Urothelium cell line (cell line): ENCODE results near the gene HTR3E.
"Not testable (repeated sequence)": the region's sequence is repeated elsewhere in the genome, so short reads cannot be mapped to it uniquely, and the experiment has no call there.

Experiments used
- DNase-seq: peaks from one replicate; pipeline ENCODE4 v3.0.0; 2011; ENCODE audit warnings: low spot score, mixed read lengths
- FAIRE-seq: peaks from 2 replicates; lab custom pipeline; 2011; peaks lifted over from hg19 to GRCh38; lab: Jason Lieb, UNC

Gene HTR3E

GRCh38 chr3:184099806-184100686 is 3.2 kb downstream of the HTR3E start:
- DNase-seq = no peak

DNA sequence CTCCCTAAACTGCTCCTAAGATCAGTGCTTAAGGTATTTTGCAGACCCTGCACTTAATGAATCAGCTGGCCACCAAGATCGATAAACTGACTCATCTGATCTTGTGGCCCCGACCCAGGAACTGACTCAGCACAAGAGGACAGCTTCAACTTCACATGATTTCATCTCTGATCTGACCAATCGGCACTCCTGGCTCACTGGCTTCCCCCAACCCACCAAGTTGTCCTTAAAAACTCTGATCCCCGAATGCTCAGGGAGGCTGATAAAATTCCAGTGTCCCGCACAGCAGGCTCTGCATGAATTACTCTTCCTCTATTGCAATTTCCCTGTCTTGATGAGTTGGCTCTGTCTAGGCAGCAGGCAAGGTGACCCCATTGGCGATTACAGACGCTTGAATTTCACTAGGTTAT is 13.5 kb downstream of the HTR3E start:
- DNase-seq (no peak), FAIRE-seq (peak; percentile 9)

More at GRCh38 chr3:184099806-184100686, 3.2 kb downstream of the HTR3E start:
- FAIRE-seq = no peak

DNA sequence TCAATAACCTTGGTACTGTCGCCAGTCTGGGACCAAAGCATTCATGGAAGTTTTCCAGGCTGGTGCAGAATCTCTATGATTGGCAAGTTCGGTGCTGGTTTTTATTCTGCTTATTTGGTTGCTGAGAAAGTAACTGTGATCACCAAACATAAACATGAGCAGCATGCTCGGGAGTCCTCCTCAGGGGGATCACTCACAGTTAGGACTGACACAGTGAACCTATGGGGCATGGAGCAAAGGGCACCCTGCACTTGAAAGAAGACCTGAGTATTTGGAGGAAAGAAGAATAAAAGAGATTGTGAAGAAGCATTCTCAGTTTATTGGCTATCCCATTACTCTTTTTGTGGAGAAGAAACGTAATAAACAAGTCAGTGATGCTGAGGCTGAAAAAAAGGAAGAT is 19.2 kb downstream of the HTR3E start:
- no peak for FAIRE-seq

DNA sequence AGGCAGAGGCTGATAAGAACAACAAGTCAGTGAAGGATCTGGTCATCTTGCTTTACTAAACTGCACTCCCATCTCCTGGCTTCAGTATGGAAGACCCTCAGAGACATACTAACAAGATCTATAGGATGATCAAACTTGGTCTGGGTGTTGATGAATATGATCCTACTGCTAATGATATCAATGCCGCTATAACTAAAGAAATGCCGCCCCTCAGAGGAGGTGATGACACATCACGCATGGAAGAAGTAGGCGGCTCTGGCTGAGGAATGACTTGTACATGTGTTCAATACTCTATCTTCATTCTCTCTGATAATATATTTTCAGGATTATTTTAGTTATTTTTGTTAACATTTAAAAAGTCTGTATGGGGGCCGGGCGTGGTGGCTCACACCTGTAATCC is 20.8 kb downstream of the HTR3E start:
- FAIRE-seq = no peak
- no peak for DNase-seq

More for the DNA sequence above, 19.2 kb downstream of the HTR3E start:
- DNase-seq = no peak

DNA sequence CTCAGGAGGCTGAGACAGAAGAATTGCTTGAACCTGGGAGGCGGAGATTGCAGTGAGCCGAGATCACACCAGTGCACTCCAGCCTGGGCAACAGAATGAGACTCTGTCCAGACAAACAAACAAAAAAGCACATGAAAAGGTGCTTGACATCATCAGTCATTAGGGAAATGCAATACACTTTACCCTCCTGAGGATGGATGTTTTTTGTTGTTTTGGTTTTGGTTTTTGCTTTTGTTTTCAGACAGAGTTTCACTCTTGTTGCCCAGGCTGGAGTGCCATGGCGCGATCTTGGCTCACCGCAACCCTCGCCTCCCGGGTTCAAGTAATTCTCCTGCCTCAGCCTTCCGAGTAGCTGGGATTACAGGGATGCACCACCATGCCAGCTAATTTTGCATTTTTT is 24.2 kb downstream of the HTR3E start:
- FAIRE-seq, DNase-seq: not testable (repeated sequence)

GRCh38 chr3:184126006-184126405 is 29.1 kb downstream of the HTR3E start:
- DNase-seq (no peak), FAIRE-seq (no peak)

DNA sequence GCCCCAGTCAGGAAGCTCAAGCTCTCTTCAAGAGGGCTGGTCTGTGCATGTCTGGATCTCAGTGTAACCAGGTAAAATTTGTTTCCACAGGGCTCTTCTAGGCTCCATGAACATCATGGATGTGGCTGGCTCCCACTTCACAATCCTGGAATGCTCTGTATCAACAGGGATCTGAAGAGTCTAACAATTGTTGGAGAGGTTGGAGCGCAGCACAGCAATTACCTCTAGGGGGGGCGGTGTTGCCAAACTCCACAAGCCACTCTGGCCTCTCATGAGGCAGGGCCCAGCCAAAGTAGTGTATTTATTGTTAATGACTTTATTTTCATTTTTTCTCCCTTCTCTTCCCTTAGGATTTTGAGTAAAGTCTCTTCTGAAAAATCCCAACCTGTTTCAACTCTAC is 32.1 kb downstream of the HTR3E start:
- peak; percentile 23 for DNase-seq
- no peak for FAIRE-seq

GRCh38 chr3:184132945-184133344 is 36.1 kb downstream of the HTR3E start:
- FAIRE-seq = no peak
- no peak for DNase-seq

- DNase-seq (peak; percentile 87), FAIRE-seq (no peak)
Measured at GRCh38 chr3:184133840-184134745, 37.2 kb downstream of the HTR3E start.

DNA sequence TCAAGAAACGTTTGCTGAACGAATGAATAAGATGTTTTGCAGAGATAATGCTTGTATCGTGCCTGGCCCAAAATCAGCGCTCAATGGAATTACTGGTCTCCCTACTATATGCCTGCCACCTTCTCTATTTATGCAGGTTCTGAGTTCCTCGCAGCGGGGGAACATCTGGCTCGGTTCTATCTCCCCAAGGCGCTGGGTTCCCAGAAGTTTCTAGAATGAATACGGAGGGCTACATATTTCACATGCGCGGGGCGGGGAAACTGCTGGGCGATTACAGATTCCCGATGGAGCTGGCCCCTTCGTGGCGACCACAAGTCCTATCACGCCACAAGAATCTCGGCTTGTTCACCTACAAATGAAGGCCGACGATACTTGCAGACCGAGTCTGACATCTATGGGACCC is 37.9 kb downstream of the HTR3E start:
- DNase-seq (no peak), FAIRE-seq (no peak)

DNA sequence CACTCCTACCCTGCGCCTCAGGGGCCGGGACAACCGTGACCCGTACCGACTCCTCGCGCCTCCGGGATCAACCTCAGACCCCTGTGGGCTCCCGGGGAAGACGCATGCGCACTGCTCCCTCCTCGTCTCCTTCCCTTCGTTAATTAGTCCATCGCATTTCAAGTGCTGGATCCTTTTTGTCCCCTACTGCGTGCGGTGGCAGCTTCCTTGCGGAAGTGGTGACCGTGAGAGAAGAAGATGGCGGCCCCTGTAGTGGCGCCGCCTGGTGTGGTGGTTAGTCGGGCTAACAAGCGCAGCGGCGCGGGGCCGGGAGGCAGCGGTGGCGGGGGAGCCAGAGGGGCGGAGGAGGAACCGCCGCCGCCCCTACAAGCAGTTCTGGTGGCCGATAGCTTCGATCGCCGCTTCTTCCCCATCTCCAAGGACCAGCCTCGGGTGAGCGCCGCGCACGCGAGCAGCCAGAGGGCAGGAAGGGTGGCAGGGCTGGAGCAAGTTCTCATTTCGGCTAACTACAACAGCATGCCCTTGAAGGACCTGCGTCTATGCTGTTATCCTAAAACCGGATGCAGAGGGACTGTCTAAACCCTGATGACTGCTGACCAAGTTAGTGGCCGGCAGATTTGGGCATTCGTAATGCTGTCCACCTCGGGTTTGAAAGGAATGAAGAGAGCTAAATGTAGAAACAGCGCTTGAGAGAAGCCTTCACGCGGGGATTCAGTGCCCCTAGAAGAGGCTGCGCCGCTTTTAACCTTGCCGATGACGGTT is 38.5 kb downstream of the HTR3E start, which contains the start of gene EIF2B5:
TSS of gene EIF2B5 (plus strand) at position 210 of the 762 bp plus-strand sequence. CDS start at position 238, 28 bp downstream.
- peak; percentile 92 for DNase-seq
- FAIRE-seq = peak; percentile 67

- DNase-seq = no peak
- FAIRE-seq = no peak
Measured at GRCh38 chr3:184135911-184136260, 39.0 kb downstream of the HTR3E start.

DNA sequence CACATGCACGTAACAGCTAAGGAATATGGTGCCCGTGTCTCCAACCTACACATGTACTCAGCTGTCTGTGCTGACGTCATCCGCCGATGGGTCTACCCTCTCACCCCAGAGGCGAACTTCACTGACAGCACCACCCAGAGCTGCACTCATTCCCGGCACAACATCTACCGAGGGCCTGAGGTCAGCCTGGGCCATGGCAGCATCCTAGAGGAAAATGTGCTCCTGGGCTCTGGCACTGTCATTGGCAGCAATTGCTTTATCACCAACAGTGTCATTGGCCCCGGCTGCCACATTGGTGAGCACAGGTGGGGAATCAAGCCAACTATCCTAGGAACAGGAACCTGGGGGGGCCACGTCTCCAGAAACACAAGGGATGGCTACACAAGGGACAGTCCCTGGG is 43.6 kb downstream of the HTR3E start:
- FAIRE-seq = peak; percentile 50
- no peak for DNase-seq

DNA sequence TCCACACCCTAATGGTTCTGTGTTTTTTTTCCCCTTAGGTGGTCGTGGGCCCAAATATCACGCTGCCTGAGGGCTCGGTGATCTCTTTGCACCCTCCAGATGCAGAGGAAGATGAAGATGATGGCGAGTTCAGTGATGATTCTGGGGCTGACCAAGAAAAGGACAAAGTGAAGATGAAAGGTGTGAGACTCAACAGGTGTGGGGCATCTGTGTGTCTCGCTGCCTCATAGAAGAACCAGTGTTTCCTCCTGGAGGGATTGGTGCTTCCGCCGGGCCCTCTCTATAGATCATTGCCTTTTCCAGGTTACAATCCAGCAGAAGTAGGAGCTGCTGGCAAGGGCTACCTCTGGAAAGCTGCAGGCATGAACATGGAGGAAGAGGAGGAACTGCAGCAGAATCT is 45.3 kb downstream of the HTR3E start:
- FAIRE-seq = no peak

DNA sequence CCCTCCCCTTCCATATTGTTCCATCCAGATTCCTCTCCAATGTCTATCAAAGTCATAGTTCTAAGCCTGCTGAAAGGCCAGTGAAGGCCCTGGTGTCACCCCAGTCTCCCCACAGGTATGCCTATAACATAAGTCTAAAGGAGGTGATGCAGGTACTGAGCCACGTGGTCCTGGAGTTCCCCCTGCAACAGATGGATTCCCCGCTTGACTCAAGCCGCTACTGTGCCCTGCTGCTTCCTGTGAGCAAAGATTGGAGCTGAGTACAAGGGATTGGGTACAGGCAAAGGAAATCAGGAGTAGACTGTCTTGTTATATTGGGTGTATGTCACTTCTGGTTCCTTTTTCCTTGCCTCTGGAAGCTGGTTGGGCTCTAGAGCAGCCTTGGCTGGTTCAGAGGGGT is 46.5 kb downstream of the HTR3E start:
- FAIRE-seq (no peak), DNase-seq (no peak)

More for the DNA sequence above, 45.3 kb downstream of the HTR3E start:
- no peak for DNase-seq

DNA sequence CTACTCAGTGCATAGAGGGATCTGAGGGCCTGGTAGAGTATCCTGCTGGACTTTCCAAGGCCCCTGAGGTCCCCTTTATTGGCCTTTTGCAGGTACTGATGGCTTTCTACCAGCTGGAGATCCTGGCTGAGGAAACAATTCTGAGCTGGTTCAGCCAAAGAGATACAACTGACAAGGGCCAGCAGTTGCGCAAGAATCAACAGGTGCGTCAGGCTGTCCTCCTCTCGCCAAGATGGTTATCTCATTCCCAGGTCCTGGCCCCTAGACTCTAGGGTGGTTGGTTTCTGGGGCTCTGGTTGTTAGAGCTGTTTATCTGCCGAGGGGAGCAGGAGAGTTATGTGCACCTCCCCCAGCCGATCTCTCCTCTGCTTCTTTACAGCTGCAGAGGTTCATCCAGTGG is 47.6 kb downstream of the HTR3E start:
- DNase-seq (no peak), FAIRE-seq (no peak)

GRCh38 chr3:184145111-184145524 is 48.3 kb downstream of the HTR3E start:
- peak; percentile 47 for DNase-seq
- peak; percentile 5 for FAIRE-seq

DNA sequence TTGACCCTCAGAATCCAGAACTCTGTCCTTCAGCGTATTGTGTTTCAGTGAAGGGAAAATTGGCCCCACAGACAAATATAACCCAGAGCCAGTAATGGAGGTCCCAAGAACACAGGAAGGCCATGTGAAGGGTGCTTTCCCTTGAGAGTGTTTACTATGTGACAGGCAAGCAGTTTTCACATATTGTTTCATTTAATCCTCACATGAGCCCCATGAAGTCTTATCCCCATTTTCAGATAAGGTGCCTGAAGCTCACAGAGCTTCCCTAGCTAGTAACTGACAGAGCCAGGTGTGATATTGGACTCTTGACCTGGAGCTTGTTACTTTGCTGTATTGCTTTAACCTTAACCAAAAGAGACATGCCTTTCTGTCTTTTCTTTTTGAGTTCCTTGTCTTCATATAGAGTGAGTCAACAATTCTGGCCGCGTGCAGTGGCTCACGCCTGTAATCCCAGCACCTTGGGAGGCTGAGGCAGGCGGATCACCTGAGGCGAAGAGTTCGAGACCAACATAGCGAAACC is 48.9 kb downstream of the HTR3E start:
- FAIRE-seq (no peak), DNase-seq (no peak)

DNA sequence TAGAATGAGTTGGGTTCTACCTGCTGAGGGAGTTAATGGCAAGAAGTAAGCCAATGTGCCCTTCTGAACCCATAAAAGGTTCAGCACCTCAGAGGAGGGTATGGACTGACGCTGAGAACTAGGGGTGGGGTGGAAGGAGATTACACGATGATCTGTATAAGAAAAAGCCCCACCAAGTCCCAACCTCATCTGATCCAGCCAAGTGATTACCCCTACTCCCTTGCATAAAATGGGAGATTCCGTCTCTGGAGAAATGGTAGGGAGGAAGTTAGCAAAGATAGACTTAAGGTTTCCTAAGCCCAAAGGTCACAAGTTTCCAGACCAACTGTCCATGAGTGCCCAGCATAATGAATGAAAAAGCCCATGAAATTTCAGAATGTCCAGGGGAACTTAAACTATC is 51.2 kb downstream of the HTR3E start:
- FAIRE-seq (no peak), DNase-seq (no peak)

DNA sequence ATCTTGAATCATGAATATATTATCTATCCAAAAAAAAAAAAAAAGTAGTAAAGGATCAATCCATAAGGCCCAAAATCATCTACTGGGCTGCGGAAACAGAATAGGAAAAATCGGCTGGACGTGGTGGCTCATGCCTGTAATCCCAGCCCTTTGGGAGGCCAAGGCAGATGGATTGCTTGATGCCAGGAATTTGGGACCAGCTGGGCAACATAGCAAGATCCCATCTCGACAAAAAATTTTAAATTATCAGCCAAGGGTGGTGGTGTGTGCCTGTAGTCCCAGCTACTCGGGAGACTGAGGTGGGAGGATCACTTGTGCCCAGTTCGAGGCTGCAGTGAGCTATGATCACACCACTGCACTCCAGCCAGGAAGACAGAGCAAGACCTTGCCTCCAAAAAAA is 52.3 kb downstream of the HTR3E start:
- FAIRE-seq = no peak

More for the DNA sequence above, 52.3 kb downstream of the HTR3E start:
- no peak for DNase-seq
